Calu3 (cell line): ENCODE data around the gene IBTK. TPM values are rescaled to one million over a fixed set of nuclear protein-coding genes. Genes with fewer than 3 reads are reported as not detected.
"Not testable (repeated sequence)": the region's sequence is repeated elsewhere in the genome, so short reads cannot be mapped to it uniquely, and the experiment has no call there.

Experiments
- BruUV-seq: library from RNA; stranded (reverse); fragments of 400-500 nt; replicated peaks from 2 replicates; lab custom pipeline; 2021; lab: Mats Ljungman, UMichigan
- CTCF ChIA-PET: fragments of 300-600 bp; sonication (Branson Sonifier 250); formaldehyde crosslinking; loops from one replicate; lab custom pipeline; 2022; ENCODE audit warnings: antibody characterized with exemption; lab: Charles Lee
- DNase-seq: peaks from one replicate; pipeline ENCODE4 v3.0.0; 2022
- H3K27ac Mint-ChIP-seq: one replicate; pipeline ENCODE4 v1.8.0; 2022; ENCODE audit warnings: mixed read lengths; ENCODE audit not compliant: unreplicated experiment
- H3K27me3 Mint-ChIP-seq: one replicate; pipeline ENCODE4 v1.8.0; 2022; ENCODE audit warnings: mixed read lengths; ENCODE audit not compliant: unreplicated experiment
- H3K36me3 Mint-ChIP-seq: one replicate; pipeline ENCODE4 v1.8.0; 2022; ENCODE audit warnings: mild to moderate bottlenecking, moderate library complexity, mixed read lengths; ENCODE audit not compliant: insufficient read depth, unreplicated experiment
- H3K4me1 Mint-ChIP-seq: one replicate; pipeline ENCODE4 v1.8.0; 2022; ENCODE audit warnings: mild to moderate bottlenecking, low read depth, mixed read lengths; ENCODE audit not compliant: unreplicated experiment
- H3K4me3 Mint-ChIP-seq: one replicate; pipeline ENCODE4 v1.8.0; 2022; ENCODE audit warnings: mild to moderate bottlenecking, low read depth, moderate library complexity, mixed read lengths; ENCODE audit not compliant: unreplicated experiment
- H3K9me3 Mint-ChIP-seq: one replicate; pipeline ENCODE4 v1.8.0; 2022; ENCODE audit warnings: low read depth, mixed read lengths; ENCODE audit not compliant: unreplicated experiment
- CTCF ChIP-seq: fragments of 200-600 bp; IDR thresholded peaks from one replicate; pipeline ENCODE4 v1.8.0; 2022; ENCODE audit warnings: antibody characterized with exemption; ENCODE audit not compliant: unreplicated experiment
- intact Hi-C: fragments of 100-400 bp; cut with micrococcal nuclease; formaldehyde crosslinking; loops from one replicate; pipeline ENCODE4 v1.10.0; 2022; ENCODE audit not compliant: unreplicated experiment
- total RNA-seq: library from RNA; stranded (reverse); gene quantifications from 2 replicates; pipeline ENCODE4 v1.2.3, GENCODE V29; 2022

The IBTK gene
- total RNA-seq, 1 experiment from 2014 or later, result 48.3 TPM

- no peak overlapping the region for H3K4me3 Mint-ChIP-seq
- intact Hi-C loops, result no loop called here
- H3K27ac Mint-ChIP-seq, result no peak overlapping the region
- no peaks in the 10 kb centered on the region for H3K27me3 Mint-ChIP-seq
- CTCF ChIA-PET, result no interaction called here
- BruUV-seq, result no TSS peak
- H3K9me3 Mint-ChIP-seq, result no peaks in the 10 kb centered on the region
- DNase-seq, result no peak
- H3K36me3 Mint-ChIP-seq, result peaks cover 36% of the 10 kb centered on the region
- no peak for TF ChIP-seq CTCF
- H3K4me1 Mint-ChIP-seq, result no peaks in the 10 kb centered on the region
Observed at GRCh38 chr6:82169138-82169876, 78.2 kb downstream of the IBTK start.

- intact Hi-C loops, result no loop called here
- Mint-ChIP-seq H3K27me3 (no peaks in the 10 kb centered on the region), H3K9me3 (no peaks in the 10 kb centered on the region), H3K4me3 (no peak overlapping the region), H3K36me3 (peaks cover 29% of the 10 kb centered on the region), H3K4me1 (no peaks in the 10 kb centered on the region), H3K27ac (no peak overlapping the region)
- no peak for DNase-seq
- CTCF ChIA-PET, result no interaction called here
- no TSS peak for BruUV-seq
- TF ChIP-seq CTCF, result no peak
Observed at GRCh38 chr6:82166493-82166892, 81.1 kb downstream of the IBTK start.

GRCh38 chr6:82160255-82160990 lies 87.1 kb downstream of the IBTK start:
- Mint-ChIP-seq H3K27ac (no peak overlapping the region), H3K36me3 (peaks cover 7% of the 10 kb centered on the region), H3K27me3 (no peaks in the 10 kb centered on the region), H3K4me1 (no peaks in the 10 kb centered on the region), H3K9me3 (no peaks in the 10 kb centered on the region), H3K4me3 (no peak overlapping the region)
- intact Hi-C loops, result no loop called here
- no peak for DNase-seq
- no TSS peak for BruUV-seq
- TF ChIP-seq CTCF, result no peak
- CTCF ChIA-PET, result no interaction called here

DNA sequence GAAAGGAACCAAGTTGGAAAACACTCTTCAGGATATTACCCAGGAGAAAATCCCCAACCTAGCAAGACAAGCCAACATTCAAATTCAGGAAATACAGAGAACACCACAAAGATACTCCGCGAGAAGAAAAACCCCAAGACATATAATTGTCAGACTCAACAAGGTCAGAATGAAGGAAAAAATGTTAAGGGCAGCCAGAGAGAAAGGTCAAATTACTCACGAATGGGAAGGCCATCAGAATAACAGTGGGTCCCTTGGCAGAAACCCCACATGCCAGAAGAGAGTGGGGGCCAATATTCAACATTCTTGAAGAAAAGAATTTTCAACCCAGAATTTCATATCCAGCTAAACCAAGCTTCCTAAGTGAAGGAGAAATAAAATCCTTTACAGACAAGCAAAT lies 94.8 kb downstream of the IBTK start:
- H3K4me1 Mint-ChIP-seq, H3K4me3 Mint-ChIP-seq, BruUV-seq, H3K27me3 Mint-ChIP-seq, intact Hi-C loops, H3K36me3 Mint-ChIP-seq, H3K9me3 Mint-ChIP-seq, DNase-seq, H3K27ac Mint-ChIP-seq: not testable (repeated sequence)
- CTCF ChIA-PET, result interaction anchor here (0.6 kb wide), 1 partner anchor 56 kb away, joined by 3 read pairs; no protein-coding TSS in a partner anchor

GRCh38 chr6:82151147-82151546 lies 96.4 kb downstream of the IBTK start:
- intact Hi-C loops, H3K27me3 Mint-ChIP-seq, H3K36me3 Mint-ChIP-seq, H3K9me3 Mint-ChIP-seq, H3K4me1 Mint-ChIP-seq, H3K4me3 Mint-ChIP-seq, CTCF ChIA-PET, DNase-seq, H3K27ac Mint-ChIP-seq, BruUV-seq: not testable (repeated sequence)
